Measurements from ENCODE around the gene CHERP.

CHERP gene

DNA sequence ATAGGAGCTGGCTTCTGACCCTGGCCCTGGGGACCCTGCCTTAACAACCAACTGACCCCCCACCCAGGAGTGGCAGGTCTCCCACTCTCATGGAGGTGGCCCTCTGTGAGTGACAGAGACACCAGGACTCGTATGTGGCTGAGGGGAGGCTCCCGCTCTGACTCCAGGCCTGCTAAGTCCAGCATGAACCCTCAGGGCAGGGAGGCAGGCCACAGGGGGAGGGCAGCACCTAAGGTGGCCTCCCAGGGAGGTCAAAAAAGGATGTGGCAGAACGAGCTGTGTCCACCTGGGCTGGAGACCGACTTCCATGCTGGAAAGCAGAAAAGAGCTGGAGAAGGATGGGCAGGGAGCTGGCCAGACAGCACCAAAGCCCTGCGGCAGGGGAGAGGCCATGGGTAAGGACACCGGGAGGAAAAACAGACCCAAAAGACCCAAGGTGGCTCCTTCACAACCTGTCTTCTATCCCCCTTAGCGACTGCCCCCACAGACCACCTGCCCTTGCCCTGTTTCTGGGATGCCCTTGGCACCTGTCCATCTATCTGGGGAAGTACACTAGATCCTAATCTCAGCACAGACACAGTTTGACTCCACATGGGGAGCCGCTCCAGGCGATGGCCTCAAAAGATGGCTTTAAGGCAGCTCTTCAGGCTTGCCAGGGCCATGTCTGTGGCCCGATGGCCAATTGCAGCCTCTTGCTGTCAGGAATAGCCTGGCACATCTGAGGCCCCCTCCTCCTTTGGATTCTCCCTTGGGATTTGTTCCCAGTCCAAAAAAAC is 40.4 kb upstream of the CHERP start:
- H3K27me3 Mint-ChIP-seq: no peaks in the 10 kb centered on the region
- peak overlapping the region; percentile 19 to 90 for H3K27ac Mint-ChIP-seq
- ATAC-seq (no peak), DNase-seq (no peak)
- H3K4me3 Mint-ChIP-seq: peak overlapping the region in 1 of 2 donors; percentile 18
- H3K9me3 Mint-ChIP-seq: no peaks in the 10 kb centered on the region
- peaks cover 92% of the 10 kb centered on the region for H3K4me1 Mint-ChIP-seq

- no peak for DNase-seq
- no peak for ATAC-seq
- Mint-ChIP-seq H3K27ac (peak overlapping the region in 1 of 2 donors; percentile 37), H3K4me1 (peaks cover 85% of the 10 kb centered on the region), H3K4me3 (no peak overlapping the region), H3K9me3 (no peaks in the 10 kb centered on the region), H3K27me3 (no peaks in the 10 kb centered on the region)
These were observed 39.7 kb upstream of the CHERP start for GRCh38 chr19:16581971-16582343.

- peak overlapping the region in 1 of 2 donors; percentile 37 for H3K27ac Mint-ChIP-seq
- H3K27me3 Mint-ChIP-seq: no peaks in the 10 kb centered on the region
- peaks cover 79% of the 10 kb centered on the region for H3K4me1 Mint-ChIP-seq
- H3K9me3 Mint-ChIP-seq: no peaks in the 10 kb centered on the region
- ATAC-seq: no peak
- no peak for DNase-seq
- no peak overlapping the region for H3K4me3 Mint-ChIP-seq
These were observed 39.1 kb upstream of the CHERP start for GRCh38 chr19:16581145-16581970.

DNA sequence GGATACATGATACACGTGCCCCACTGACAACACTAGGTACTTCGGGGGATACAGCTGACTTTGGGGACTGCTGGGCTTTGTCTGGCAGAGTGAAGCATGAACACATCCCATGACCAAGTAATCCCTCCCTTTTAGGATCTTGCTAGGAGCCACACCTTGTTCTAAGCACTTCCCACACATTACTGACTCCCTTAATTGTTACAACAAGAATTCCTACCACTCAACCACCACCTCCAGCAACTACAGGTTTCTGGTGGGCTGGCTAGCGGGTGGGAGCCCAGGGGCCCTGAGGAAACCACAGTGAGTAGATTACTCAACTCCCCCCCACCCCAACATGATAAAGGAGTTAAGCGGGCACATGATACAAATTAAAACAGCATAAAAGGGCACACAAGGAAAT is 37.1 kb upstream of the CHERP start:
- peaks cover 74% of the 10 kb centered on the region for H3K4me1 Mint-ChIP-seq

GRCh38 chr19:16577531-16577985 is 35.3 kb upstream of the CHERP start:
- Mint-ChIP-seq H3K27me3 (no peaks in the 10 kb centered on the region), H3K4me1 (peaks cover 74% of the 10 kb centered on the region), H3K27ac (no peak overlapping the region), H3K9me3 (no peaks in the 10 kb centered on the region), H3K4me3 (no peak overlapping the region)
- ATAC-seq: no peak
- DNase-seq: no peak

More for the DNA sequence above, 37.1 kb upstream of the CHERP start:
- ATAC-seq: no peak
- DNase-seq: no peak
- no peaks in the 10 kb centered on the region for H3K27me3 Mint-ChIP-seq
- H3K27ac Mint-ChIP-seq: peak overlapping the region; percentile 43 to 73
- no peak overlapping the region for H3K4me3 Mint-ChIP-seq
- H3K9me3 Mint-ChIP-seq: no peaks in the 10 kb centered on the region

- ATAC-seq (no peak), DNase-seq (no peak)
- Mint-ChIP-seq H3K4me1 (peaks cover 71% of the 10 kb centered on the region), H3K27me3 (no peaks in the 10 kb centered on the region), H3K27ac (no peak overlapping the region), H3K9me3 (no peaks in the 10 kb centered on the region), H3K4me3 (no peak overlapping the region)
These were observed 34.7 kb upstream of the CHERP start for GRCh38 chr19:16576690-16577530.

GRCh38 chr19:16575861-16576689 is 33.8 kb upstream of the CHERP start:
- H3K4me1 Mint-ChIP-seq: peaks cover 73% of the 10 kb centered on the region
- H3K4me3 Mint-ChIP-seq: no peak overlapping the region
- peak overlapping the region in 1 of 2 donors; percentile 56 for H3K27ac Mint-ChIP-seq

GRCh38 chr19:16575282-16575681 is 33.0 kb upstream of the CHERP start:
- Mint-ChIP-seq H3K27me3 (no peaks in the 10 kb centered on the region), H3K4me3 (no peak overlapping the region), H3K27ac (peak overlapping the region; percentile 41 to 50), H3K9me3 (no peaks in the 10 kb centered on the region), H3K4me1 (peaks cover 73% of the 10 kb centered on the region)
- ATAC-seq: no peak
- DNase-seq: no peak

More at GRCh38 chr19:16575861-16576689, 33.8 kb upstream of the CHERP start:
- DNase-seq (no peak), ATAC-seq (no peak)
- Mint-ChIP-seq H3K9me3 (no peaks in the 10 kb centered on the region), H3K27me3 (no peaks in the 10 kb centered on the region)

- no peaks in the 10 kb centered on the region for H3K9me3 Mint-ChIP-seq
- ATAC-seq (no peak), DNase-seq (no peak)
- peak overlapping the region; percentile 91 to 95 for H3K4me3 Mint-ChIP-seq
- H3K27ac Mint-ChIP-seq: no peak overlapping the region
- H3K27me3 Mint-ChIP-seq: no peaks in the 10 kb centered on the region
- H3K4me1 Mint-ChIP-seq: peaks cover 75% of the 10 kb centered on the region
These were observed 31.7 kb upstream of the CHERP start for GRCh38 chr19:16573925-16574324.

DNA sequence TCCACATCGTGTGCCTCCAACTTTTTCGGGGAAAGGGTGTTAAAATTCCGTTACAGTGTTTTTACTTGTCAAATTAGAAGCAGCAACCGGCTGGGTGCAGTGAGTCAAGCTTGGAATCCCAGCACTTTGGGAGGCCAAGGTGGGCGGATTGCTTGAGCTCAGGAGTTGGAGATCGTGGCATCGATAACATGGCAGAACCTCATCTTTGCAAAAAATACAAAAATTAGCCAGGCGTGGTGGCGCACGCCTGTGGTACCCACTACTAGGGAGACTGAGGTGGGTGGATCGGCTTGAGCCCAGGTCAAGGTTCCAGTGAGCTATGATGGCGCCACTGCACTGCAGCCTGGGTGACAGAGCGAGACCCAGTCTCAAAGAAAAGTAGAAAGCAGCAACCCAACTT is 31.1 kb upstream of the CHERP start:
- Mint-ChIP-seq H3K27ac (peak overlapping the region; percentile 92 to 99), H3K4me1 (peaks cover 76% of the 10 kb centered on the region), H3K4me3 (peak overlapping the region; percentile 91 to 95)

GRCh38 chr19:16572332-16573211 is 30.3 kb upstream of the CHERP start, which contains the start of gene SLC35E1:
TSS of gene SLC35E1 (minus strand) at chr19:16572415. CDS start at chr19:16572364, 51 bp downstream.
- ATAC-seq: peak; percentile 96
- DNase-seq: peak; percentile 92 to 94
- no peaks in the 10 kb centered on the region for H3K27me3 Mint-ChIP-seq
- H3K9me3 Mint-ChIP-seq: no peaks in the 10 kb centered on the region
- peak within 1 kb of the TSS; percentile 93 to 99 for H3K27ac Mint-ChIP-seq
- H3K4me1 Mint-ChIP-seq: peaks cover 79% of the 10 kb centered on the region
- H3K4me3 Mint-ChIP-seq: peak within 1 kb of the TSS; percentile 95

More for the DNA sequence above, 31.1 kb upstream of the CHERP start:
- no peaks in the 10 kb centered on the region for H3K9me3 Mint-ChIP-seq
- H3K27me3 Mint-ChIP-seq: no peaks in the 10 kb centered on the region
- ATAC-seq: no peak
- DNase-seq: no peak

DNA sequence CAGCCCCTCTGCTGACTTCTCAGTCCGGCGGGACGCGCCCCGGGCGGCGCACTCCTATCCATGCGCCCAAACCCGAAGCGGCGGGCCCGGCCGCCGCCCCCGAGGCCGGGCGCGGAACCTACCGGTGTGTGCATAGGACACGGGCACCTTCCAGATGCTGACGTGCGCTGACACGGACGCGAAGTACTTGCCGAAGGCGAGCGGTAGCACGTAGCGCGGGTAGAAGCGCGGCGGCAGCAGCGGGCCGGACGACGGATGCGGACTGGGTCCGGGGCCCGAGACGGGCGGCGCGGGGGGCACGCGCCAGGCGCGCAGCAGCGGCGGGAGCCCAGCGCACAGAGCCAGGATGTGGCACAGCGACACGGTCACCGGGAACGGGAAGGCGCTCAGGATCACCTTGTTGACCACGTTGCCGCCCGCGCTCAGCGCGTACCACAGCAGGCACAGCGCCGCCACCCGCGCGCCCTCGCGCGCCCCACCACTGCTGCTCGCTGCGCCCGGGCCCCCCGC is 29.6 kb upstream of the CHERP start:
- peak; percentile 52 to 61 for DNase-seq
- Mint-ChIP-seq H3K4me3 (peak overlapping the region; percentile 90 to 95), H3K9me3 (no peaks in the 10 kb centered on the region), H3K27me3 (no peaks in the 10 kb centered on the region), H3K27ac (peak overlapping the region; percentile 93 to 96), H3K4me1 (peaks cover 79% of the 10 kb centered on the region)
- peak; percentile 71 for ATAC-seq

GRCh38 chr19:16571283-16571682 is 29.0 kb upstream of the CHERP start:
- H3K9me3 Mint-ChIP-seq: no peaks in the 10 kb centered on the region
- peaks cover 85% of the 10 kb centered on the region for H3K4me1 Mint-ChIP-seq
- peak overlapping the region; percentile 90 to 95 for H3K4me3 Mint-ChIP-seq
- DNase-seq (no peak), ATAC-seq (no peak)
- H3K27ac Mint-ChIP-seq: peak overlapping the region; percentile 93 to 96
- no peaks in the 10 kb centered on the region for H3K27me3 Mint-ChIP-seq
